Measurements from ENCODE around the gene ACOX2.
A peak's percentile ranks its signal among the peaks of the same experiment; 100 is the strongest.

Gene ACOX2

GRCh38 chr3:58536501-58537411, at the start of gene ACOX2:
TSS of gene ACOX2 (minus strand) at chr3:58537190. CDS start at chr3:58535106, 2,084 bp downstream.
- no peak for DNase-seq (ENCODE audit: low read depth in 2 of 2)

DNA sequence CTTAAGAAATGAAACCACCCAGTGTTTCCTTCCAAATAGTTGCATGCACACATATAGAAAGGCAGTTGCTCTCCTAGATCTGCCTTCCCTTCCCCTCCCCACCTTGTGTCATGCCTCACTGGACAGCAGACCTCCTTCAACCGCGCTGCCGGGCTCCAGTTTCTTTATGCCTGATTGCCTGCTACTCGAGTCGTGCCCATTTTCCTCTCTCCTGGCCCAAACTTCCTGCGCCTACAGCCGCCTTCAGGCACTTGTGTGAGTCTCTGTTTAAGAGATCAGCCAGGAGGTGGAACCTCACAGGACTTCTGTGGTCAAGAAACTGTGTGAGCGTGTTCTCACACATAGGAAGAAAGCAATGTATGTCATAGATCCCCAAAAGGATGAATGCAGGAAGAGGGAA, 49.0 kb upstream of the ACOX2 start:
- no peak for DNase-seq (ENCODE audit: low read depth in 2 of 2)

GRCh38 chr3:58585005-58585786, 48.2 kb upstream of the ACOX2 start:
- peak; percentile 41 to 43 for DNase-seq (ENCODE audit: low read depth in 2 of 2)

GRCh38 chr3:58584690-58585004, 47.7 kb upstream of the ACOX2 start:
- no peak for DNase-seq (ENCODE audit: low read depth in 2 of 2)

GRCh38 chr3:58581328-58582091, 44.5 kb upstream of the ACOX2 start:
- DNase-seq (ENCODE audit: low read depth in 2 of 2) = no peak

DNA sequence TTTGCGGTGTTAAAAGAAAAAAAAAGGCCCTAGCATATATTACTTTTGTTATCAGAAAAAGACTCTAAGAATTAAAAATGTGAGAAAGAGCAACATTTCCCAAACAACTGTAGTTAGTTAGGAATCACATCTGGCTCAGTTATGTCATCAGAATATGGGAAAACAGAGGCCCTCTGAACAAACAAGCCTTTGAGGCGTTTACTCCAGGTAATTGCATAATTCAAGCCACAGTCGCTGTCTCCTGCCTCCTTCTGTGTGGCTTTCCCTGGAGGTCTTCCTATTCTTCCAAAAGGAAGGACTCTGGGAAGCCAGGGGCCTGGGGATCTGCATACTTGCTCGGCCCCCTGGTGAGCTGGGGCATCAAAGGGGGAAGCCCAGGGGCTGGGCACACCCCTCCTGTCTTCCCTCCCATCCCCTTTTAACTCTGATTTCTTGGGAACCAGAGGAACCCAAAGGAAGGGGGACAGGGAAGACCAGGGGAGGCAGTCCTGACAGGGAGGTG, 43.9 kb upstream of the ACOX2 start:
- DNase-seq (ENCODE audit: low read depth in 2 of 2) = no peak

DNA sequence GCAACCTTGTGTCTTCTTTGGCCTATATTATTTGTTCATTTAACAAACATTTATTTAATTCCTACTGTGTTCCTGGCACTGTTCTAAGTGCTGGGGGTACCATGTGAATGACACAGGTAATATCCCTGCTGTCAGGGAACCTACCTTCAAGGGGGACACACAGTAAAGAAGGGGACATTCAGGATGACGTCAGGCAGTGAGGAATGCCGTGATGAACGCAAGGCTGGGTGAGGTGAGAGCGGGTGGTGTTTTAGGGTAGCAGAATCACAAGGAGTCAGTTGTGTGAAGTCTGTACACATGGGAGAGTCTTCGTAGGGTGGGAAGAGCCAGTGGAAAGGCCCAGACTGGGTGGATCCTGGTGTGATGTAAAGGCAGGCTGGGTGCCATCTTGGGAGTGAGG, 41.9 kb upstream of the ACOX2 start:
- no peak for DNase-seq (ENCODE audit: low read depth in 2 of 2)

- DNase-seq (ENCODE audit: low read depth in 2 of 2) = no peak
Observed at GRCh38 chr3:58577269-58577821, 40.4 kb upstream of the ACOX2 start, which contains the start of gene FAM107A. TSS of gene FAM107A (minus strand) at chr3:58577391. CDS start at chr3:58569860, 7,531 bp downstream.

- no peak for DNase-seq (ENCODE audit: low read depth in 2 of 2)
Observed at GRCh38 chr3:58576716-58577115, 39.7 kb upstream of the ACOX2 start.

DNA sequence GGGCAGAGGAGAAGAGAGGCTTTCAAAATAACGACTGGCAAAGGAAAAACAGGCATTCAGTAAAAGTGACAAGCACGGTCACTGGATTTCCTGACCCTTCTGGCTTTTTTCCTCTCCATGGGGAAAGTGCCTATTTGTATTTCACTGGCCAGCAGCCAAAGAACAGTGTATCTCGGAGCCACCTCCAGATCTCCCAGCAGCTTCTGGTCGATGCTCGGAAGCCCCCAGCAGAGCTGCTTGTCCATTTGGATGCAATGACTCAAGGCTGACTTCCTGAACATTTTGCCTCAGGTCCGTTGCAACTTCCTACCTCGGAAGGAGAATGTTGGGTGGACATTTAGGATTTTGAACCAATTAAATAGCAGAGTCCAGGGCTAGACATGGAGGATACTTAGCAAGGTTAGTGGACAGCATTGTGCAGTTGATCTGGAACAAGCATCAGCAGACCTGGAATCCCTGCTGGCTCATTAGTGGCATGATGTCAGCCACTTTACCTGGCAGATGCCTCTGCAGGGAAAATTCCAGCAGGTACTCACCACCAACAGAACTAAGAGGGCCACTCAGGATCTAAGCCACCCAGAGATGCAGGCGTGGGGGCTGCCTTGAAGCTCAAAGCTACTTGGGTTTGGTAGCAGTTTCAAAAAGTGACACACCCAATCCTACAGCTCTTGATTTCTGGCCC, 39.1 kb upstream of the ACOX2 start:
- no peak for DNase-seq (ENCODE audit: low read depth in 2 of 2)

GRCh38 chr3:58574682-58575081, 37.7 kb upstream of the ACOX2 start:
- DNase-seq (ENCODE audit: low read depth in 2 of 2) = no peak

DNA sequence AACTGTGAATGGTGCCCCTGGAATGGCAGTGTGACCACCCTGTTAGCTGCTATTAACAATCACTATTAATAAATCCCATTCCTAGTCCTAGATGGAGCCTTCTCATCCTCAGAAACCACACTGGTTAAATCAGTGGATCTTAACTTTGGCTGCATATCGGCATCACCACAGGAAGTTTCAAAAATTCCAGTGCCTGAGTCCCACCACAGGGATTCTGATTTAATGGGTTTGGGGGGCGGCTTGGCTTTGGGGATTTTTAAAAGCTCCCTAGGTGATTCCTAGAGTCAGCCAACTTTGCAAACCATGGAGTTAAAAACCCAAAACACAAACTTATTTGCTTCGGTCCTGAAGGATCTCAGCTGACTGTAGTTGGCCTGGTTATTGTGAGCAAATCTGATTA, 37.1 kb upstream of the ACOX2 start:
- DNase-seq (ENCODE audit: low read depth in 2 of 2) = no peak

GRCh38 chr3:58573640-58574039, 36.6 kb upstream of the ACOX2 start:
- DNase-seq (ENCODE audit: low read depth in 2 of 2) = no peak

DNA sequence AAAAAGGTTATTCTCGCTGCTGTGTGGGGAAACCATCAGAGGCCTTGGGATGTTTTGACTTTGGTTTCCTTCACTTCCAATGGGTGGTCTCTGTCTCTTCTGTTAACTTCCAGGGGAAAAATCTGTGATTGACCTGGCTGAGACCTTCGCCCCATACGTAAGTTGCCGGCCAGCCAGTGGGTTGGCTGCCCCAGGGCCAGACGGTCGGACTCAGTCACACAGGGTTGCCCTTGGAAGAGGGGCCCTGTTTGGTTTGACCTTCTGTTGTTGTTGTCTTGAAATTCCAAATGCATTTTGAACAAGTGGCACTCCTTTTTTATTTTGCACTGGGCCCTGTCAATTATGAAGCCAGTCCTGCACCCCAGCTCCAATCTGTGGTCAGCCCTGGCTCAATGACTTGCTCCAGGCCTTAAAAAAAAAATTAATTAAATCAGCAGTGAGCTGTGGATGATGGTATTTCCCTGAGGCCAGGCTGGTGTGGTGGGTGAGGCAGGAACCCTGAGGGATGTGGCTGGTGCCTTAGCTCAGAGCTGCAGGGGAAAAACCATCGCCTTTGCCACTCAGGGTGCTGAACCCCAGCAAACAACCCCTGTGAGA, 35.7 kb upstream of the ACOX2 start:
- no peak for DNase-seq (ENCODE audit: low read depth in 2 of 2)

DNA sequence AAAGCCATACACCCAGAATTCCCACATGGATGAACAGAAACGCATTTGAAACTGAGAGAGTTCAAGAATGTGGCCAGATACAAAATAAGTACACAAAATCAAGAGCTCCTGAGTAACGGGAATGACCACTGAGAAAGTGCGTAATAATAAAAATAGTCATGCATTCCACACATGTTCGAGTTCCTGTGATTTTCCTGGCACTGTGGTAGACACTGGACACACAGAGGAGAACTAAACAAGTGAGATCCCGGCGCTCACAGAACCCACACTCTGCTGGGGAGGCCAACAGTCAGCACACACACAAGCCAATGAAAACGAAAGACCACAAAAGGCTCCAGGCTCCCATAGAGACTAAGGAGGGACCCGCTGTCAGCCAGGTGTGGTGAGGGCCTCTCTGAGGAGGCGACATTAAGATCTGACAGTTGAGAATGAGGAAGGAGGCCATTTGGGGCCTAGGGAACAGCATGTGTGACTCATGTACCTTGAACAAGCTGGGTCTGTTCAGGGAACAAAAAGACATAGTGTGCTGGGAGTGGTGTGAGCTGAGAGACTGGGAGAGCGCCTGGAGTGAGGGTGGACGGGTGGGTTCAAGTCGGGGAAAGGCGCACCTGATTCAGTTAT, 35.1 kb upstream of the ACOX2 start:
- no peak for DNase-seq (ENCODE audit: low read depth in 2 of 2)

DNA sequence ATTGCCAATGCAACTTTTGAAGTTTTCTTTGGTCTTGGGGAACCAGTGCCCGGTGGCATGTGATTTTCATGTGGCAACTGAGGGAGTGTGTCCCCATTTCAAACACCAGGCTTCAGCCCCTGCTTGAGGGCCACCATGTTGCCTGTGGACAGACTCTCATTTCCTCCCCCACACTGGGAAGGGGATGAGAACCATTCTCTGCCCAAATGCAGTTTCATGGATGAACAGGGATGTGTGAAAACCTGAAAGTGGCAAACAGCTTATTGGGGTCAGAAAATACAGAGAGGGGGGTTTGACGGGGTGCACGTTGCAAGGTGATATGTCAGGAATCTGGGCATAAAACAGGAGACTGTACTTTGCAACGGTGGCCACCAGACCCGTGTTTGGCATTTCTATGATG, 33.9 kb upstream of the ACOX2 start:
- DNase-seq (ENCODE audit: low read depth in 2 of 2) = no peak

DNA sequence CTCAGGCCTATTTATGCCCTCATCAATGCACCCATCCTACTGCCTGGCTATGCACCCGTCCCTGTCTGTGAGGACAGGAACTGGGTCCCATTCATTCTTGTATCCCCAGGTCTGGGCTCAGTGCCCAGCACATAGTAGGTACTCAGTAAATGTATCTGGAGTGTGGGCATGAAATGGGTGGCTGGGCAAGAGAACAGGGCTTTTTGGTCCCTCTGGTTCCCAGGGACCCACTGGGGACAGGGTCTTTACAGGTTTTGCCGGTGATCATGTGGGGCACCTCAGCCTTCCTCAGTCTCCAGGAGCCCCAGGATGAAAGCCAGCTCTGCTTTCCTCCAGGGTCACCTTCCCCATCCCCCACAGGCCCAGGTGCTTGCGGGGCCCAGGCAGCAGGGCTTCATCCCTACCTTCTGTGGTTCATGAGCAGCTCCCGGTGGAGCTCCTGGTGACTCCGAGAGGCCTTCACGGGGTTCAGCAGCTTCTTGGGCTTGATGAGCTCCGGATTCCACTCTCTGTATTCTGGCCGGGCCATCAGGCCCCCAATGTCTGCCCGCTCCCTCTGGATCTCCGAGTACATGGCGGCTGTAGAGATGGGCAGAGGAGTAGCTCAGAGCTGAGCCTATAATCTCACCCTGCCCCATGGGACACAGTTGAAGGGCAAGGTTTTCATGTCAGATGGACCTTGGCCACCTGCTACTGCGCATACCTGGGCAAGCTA, 32.5 kb upstream of the ACOX2 start:
- DNase-seq (ENCODE audit: low read depth in 2 of 2) = no peak

- DNase-seq (ENCODE audit: low read depth in 2 of 2) = peak; percentile 36 to 47
Observed at GRCh38 chr3:58568572-58569286, 31.7 kb upstream of the ACOX2 start.

GRCh38 chr3:58567251-58567515, 30.2 kb upstream of the ACOX2 start:
- DNase-seq (ENCODE audit: low read depth in 2 of 2) = no peak
